ENCODE results near the gene PBX1.

PBX1 gene

DNA sequence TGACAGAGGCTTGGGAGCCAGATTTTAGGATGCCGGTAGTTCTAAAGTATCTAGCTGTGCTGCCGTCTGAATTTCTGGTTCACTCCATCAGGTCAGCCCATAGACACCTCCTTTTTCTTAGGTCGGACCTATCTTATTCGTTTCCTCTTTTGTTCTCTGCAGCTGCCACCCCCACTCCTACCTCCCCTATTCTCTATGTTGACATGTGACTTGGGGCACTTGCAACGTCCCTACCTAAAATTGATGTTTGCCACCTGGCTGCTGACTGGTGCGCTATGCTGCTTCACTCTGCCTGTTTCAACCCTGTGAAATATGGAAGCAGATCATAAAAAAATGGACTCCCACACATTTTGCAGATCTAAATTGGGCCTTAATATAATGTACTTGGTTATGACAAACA lies 55.3 kb downstream of the PBX1 start:
- H3K4me3 ChIP-seq (replicated peaks; ENCODE audit: low read depth, low read length) = no peak overlapping the region
- TF ChIP-seq, protein P1, sequence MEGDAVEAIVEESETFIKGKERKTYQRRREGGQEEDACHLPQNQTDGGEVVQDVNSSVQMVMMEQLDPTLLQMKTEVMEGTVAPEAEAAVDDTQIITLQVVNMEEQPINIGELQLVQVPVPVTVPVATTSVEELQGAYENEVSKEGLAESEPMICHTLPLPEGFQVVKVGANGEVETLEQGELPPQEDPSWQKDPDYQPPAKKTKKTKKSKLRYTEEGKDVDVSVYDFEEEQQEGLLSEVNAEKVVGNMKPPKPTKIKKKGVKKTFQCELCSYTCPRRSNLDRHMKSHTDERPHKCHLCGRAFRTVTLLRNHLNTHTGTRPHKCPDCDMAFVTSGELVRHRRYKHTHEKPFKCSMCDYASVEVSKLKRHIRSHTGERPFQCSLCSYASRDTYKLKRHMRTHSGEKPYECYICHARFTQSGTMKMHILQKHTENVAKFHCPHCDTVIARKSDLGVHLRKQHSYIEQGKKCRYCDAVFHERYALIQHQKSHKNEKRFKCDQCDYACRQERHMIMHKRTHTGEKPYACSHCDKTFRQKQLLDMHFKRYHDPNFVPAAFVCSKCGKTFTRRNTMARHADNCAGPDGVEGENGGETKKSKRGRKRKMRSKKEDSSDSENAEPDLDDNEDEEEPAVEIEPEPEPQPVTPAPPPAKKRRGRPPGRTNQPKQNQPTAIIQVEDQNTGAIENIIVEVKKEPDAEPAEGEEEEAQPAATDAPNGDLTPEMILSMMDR (IDR thresholded peaks at IDR 0.05; ENCODE audit: low read length, missing control alignments) = no peak
- no peak for DNase-seq (ENCODE audit: low read depth)

DNA sequence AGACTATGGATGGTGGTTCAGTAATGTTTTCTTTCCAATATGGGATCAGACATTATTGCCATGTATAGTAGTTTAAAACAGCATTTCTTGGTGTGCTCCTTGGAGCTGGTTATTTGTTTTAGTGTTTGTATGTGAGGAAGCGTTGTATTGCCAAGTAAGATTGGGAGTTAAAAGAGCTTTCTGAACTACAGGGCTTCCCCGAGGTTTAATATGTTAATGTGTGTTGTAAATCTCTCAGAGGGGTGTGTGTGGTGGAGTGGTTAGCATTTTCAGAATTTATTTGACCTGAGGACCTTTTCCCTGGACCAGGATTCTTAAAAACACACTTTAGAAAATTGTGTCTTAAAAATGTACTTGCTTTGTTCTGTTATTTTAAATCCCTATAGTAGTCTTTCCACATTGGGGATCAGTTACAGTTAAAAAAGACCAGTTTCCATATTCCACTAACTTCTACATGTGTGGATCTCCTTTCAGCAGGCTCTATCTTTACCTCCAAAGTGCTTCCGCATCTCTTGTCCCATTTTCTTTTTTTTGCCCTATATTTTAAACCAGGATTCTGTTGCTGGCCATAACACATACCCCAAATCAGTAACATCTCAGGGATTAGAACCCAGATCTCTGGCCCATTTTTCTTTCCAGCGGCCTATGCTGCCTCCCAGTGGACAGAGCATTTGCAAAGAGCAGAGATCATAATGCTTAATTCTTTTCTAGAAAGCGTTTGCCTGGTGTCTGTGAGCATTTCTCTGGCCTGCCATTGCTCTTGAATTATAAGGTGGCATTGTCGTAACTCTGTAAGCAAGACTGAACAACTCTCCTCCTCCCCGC lies 58.6 kb downstream of the PBX1 start:
- peak; percentile 43 for DNase-seq (ENCODE audit: low read depth)
- TF ChIP-seq, protein P1 (IDR thresholded peaks at IDR 0.05; ENCODE audit: low read length, missing control alignments) = peak; percentile 63

DNA sequence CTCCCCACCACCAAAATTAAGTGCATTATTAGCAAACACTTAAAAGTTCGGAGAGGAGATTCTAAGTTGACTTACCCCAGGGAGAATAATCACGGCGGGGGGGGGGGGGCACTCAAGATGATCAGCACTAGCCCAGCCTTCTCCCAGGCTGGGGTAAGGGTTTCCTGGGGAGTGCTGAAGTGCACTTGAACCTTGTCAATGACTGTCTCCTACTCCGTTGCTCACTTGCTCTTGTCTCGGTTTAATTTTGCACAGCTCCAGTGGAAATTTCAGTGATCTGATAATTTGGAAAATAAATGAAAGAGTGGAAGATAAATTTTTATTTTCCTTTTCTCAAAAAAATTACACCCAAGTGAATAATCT lies 59.2 kb downstream of the PBX1 start:
- DNase-seq (ENCODE audit: low read depth) = no peak
- TF ChIP-seq, protein P1 (IDR thresholded peaks at IDR 0.05; ENCODE audit: low read length, missing control alignments) = no peak
- H3K4me3 ChIP-seq (replicated peaks; ENCODE audit: low read depth, low read length) = no peak overlapping the region

More for the DNA sequence above, 58.6 kb downstream of the PBX1 start:
- H3K4me3 ChIP-seq (replicated peaks; ENCODE audit: low read depth, low read length) = no peak overlapping the region

DNA sequence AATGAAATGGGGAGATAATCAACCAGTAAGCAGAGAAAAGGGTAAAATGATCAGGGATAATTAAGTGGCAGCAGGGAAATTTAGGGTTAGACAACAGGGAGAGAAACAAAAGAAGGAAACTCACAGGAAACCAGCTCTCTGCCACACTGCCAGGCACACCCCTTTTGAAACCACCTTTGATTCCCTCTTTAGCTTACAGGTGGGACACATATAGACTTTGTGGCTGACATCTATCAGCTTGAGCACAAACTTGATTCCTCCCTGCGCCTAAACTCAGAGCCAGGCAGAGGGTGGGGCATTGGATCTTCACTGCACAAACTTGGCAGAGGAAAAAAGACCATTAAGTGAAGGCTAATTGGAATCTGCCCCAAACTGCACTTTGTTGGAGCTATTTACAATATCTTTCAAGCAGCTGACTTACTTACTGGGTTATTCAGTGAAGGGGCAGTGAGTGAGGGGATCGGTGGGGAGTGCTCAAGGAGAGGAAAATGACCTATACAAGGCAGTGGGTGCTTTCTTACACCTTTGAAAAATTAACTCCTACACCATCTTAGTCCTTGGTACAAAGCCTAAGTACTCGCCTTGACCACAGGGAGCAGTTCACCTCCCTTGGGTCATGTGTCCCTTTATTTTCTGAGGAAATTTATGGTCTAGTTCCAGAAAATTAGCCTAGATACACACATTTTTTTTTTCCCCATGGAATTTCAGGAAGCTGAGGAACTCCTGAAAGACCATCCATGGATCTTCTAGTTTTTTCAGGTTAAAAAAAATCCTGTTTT lies 60.2 kb downstream of the PBX1 start:
- TF ChIP-seq, protein P1 (IDR thresholded peaks at IDR 0.05; ENCODE audit: low read length, missing control alignments) = no peak
- DNase-seq (ENCODE audit: low read depth) = no peak
- H3K4me3 ChIP-seq (replicated peaks; ENCODE audit: low read depth, low read length) = no peak overlapping the region

DNA sequence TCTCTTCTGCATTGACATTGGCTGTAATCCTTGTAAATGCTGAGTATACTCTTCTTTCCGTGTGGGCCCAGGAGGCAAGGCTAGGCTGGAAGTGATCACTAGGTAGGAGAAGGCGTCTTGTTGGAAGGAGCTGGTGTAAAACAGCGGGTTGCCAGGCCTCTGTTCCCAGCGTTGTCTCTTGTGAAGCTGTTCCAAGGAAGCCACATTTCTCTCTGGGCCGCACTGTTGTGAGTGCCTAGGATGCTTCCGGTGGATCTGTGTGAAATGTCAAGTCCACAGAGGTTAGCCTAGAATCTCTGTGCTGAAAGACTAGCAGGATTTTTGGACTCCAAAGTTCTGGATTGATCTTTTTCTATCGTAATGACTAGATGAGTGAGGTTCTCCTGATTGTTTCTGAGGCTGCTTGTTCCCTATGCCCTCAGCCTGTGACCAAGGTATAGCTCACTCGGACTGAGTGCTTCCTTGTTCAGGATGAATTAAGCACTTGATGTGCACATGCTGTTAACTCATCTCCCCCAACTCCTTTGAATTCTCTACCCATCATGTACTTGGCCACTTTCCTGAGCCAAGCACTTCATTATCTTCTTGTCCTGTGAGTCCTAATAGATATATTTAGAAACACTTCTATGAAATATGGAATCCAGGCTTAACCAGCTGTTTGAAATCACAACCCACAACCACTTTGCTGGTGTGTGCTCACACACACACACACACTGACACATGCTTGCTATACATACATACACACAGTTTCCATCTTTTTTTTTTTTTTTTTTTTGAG lies 63.3 kb downstream of the PBX1 start:
- DNase-seq (ENCODE audit: low read depth) = no peak
- no peak overlapping the region for H3K4me3 ChIP-seq (replicated peaks; ENCODE audit: low read depth, low read length)
- TF ChIP-seq, protein P1 (IDR thresholded peaks at IDR 0.05; ENCODE audit: low read length, missing control alignments) = no peak

DNA sequence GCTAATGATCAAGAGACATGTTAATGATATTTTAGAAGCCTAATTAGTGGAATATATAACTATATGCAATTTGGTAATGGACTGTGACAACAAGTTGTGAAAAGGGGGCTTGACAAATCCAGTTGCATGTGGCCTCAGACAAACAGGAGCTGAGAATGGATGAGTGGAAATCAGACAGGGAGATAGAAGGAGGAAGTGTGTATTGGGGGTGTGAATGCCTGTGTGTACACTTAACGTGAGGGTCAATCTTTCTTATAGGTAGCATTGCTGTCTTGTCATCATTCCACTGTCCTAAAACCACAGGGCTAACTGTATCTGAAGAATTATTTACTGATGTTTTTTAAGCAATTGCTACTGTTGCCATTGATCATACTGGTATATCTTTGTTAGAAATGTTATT lies 64.8 kb downstream of the PBX1 start:
- TF ChIP-seq, protein P1 (IDR thresholded peaks at IDR 0.05; ENCODE audit: low read length, missing control alignments) = no peak
- no peak for DNase-seq (ENCODE audit: low read depth)
- H3K4me3 ChIP-seq (replicated peaks; ENCODE audit: low read depth, low read length) = no peak overlapping the region
